ENCODE results near the gene ZNF792.
"Not testable (repeated sequence)": the region's sequence is repeated elsewhere in the genome, so short reads cannot be mapped to it uniquely, and the experiment has no call there.

The ZNF792 gene

GRCh38 chr19:34963573-34964406, at the start of gene ZNF792:
Gene ZNF792, minus strand, starts transcription at chr19:34964229. Its CDS starts 567 bp downstream, at chr19:34963662.
- no peaks in the 10 kb centered on the region for H4K20me1 ChIP-seq
- TF ChIP-seq Cebpa-rat (IDR thresholded peaks at IDR 0.05) = no peak
- H3K27me3 ChIP-seq = 0 out of 2 replicates have a peak, but pooled peaks cover 8% of the 10 kb centered on the region
- H3K36me3 ChIP-seq = peaks cover 35% of the 10 kb centered on the region
- peak within 1 kb of the TSS; percentile 92 for H3K4me3 ChIP-seq
- peak within 1 kb of the TSS; percentile 88 for H3K27ac ChIP-seq
- H3K9ac ChIP-seq = peak within 1 kb of the TSS; percentile 88
- H3K4me1 ChIP-seq = peaks cover 16% of the 10 kb centered on the region
- H3K4me2 ChIP-seq = peak within 1 kb of the TSS; percentile 89
- H3K9me3 ChIP-seq = peaks cover 77% of the 10 kb centered on the region

DNA sequence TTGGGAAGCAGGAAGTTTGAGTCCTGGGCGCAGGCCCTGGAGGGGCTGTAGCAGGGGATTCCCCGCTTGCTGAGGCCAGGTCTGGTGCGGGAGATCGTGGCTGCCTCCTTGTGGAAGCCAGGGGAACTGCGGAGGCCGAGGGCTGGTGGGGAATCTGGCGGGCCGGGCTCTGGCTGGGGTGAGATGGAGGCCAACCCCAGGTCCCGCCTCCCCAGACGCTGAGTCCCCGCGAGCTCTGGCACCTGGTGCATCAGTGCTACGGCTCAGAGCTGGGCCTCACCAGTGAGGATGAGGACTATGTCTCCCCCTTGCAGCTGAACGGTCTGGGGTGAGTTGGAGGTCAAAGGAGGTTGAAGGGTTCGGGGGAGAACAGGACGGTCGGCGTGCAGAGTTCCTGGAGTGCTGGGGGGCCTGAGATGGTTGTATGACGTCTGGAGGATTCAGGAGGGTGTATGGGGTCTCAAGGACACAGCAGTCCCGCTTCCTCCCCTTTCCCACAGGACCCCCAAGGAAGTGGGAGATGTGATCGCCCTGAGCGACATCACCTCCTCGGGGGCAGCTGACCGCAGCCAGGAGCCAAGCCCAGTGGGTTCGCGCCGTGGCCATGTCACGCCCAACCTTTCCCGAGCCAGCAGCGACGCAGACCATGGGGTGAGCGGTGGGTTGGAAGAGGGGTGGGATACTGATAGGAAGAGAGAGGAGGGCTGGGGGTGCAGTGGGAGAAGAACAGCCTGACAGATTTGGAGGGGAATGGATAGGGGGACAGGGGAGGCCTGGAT, 49.2 kb upstream of the ZNF792 start:
- peak overlapping the region; percentile 66 for H3K4me2 ChIP-seq
- peak overlapping the region; percentile 64 for H3K9ac ChIP-seq
- no peak for TF ChIP-seq Cebpa-rat (IDR thresholded peaks at IDR 0.05)
- peaks cover 94% of the 10 kb centered on the region for H4K20me1 ChIP-seq
- H3K4me3 ChIP-seq = no peak overlapping the region
- H3K4me1 ChIP-seq = peaks cover 81% of the 10 kb centered on the region
- H3K27ac ChIP-seq = peak overlapping the region; percentile 64
- no peaks in the 10 kb centered on the region for H3K9me3 ChIP-seq
- peaks cover 100% of the 10 kb centered on the region for H3K36me3 ChIP-seq
- H3K27me3 ChIP-seq = no peaks in the 10 kb centered on the region

- Histone ChIP-seq H3K27me3 (no peaks in the 10 kb centered on the region), H3K36me3 (peaks cover 100% of the 10 kb centered on the region), H3K4me2 (peak overlapping the region; percentile 39), H3K9ac (0 out of 2 replicates have a peak overlapping the region, but pooled peaks have one; percentile 24), H3K9me3 (no peaks in the 10 kb centered on the region), H3K27ac (peak overlapping the region; percentile 58), H4K20me1 (peaks cover 96% of the 10 kb centered on the region), H3K4me1 (peaks cover 73% of the 10 kb centered on the region), H3K4me3 (no peak overlapping the region)
- no peak for TF ChIP-seq Cebpa-rat (IDR thresholded peaks at IDR 0.05)
These were observed 48.0 kb upstream of the ZNF792 start for GRCh38 chr19:35011737-35012682.

GRCh38 chr19:35011091-35011689, 47.2 kb upstream of the ZNF792 start:
- TF ChIP-seq Cebpa-rat (IDR thresholded peaks at IDR 0.05) = no peak

GRCh38 chr19:35009424-35010415, 45.7 kb upstream of the ZNF792 start:
- peaks cover 100% of the 10 kb centered on the region for H4K20me1 ChIP-seq
- no peak overlapping the region for H3K27ac ChIP-seq
- no peak overlapping the region; the same call in 1 of the 2 replicates for H3K4me2 ChIP-seq
- peaks cover 98% of the 10 kb centered on the region for H3K36me3 ChIP-seq
- H3K9ac ChIP-seq = no peak overlapping the region
- H3K27me3 ChIP-seq = no peaks in the 10 kb centered on the region
- peaks cover 52% of the 10 kb centered on the region for H3K4me1 ChIP-seq
- no peak for TF ChIP-seq Cebpa-rat (IDR thresholded peaks at IDR 0.05)
- H3K4me3 ChIP-seq = no peak overlapping the region
- H3K9me3 ChIP-seq = no peaks in the 10 kb centered on the region

More at GRCh38 chr19:35011091-35011689, 47.2 kb upstream of the ZNF792 start:
- Histone ChIP-seq H3K9ac (0 out of 2 replicates have a peak overlapping the region, but pooled peaks have one; percentile 24), H4K20me1 (peaks cover 100% of the 10 kb centered on the region), H3K4me3 (no peak overlapping the region), H3K27me3 (no peaks in the 10 kb centered on the region), H3K4me1 (peaks cover 65% of the 10 kb centered on the region), H3K27ac (peak overlapping the region; percentile 58), H3K36me3 (peaks cover 100% of the 10 kb centered on the region), H3K9me3 (no peaks in the 10 kb centered on the region), H3K4me2 (peak overlapping the region; percentile 39)

GRCh38 chr19:35008891-35009341, 44.9 kb upstream of the ZNF792 start:
- Histone ChIP-seq H3K9me3 (no peaks in the 10 kb centered on the region), H3K9ac (peak overlapping the region; percentile 19; the same call in 1 of the 2 replicates), H3K4me1 (peaks cover 52% of the 10 kb centered on the region), H3K27ac (no peak overlapping the region), H3K4me3 (no peak overlapping the region), H3K4me2 (no peak overlapping the region), H3K27me3 (no peaks in the 10 kb centered on the region), H3K36me3 (peaks cover 98% of the 10 kb centered on the region), H4K20me1 (peaks cover 100% of the 10 kb centered on the region)
- no peak for TF ChIP-seq Cebpa-rat (IDR thresholded peaks at IDR 0.05)

GRCh38 chr19:35007427-35007826, 43.4 kb upstream of the ZNF792 start:
- H3K27me3 ChIP-seq, H3K4me2 ChIP-seq, H3K27ac ChIP-seq, H3K9me3 ChIP-seq, H3K9ac ChIP-seq, H3K4me3 ChIP-seq: not testable (repeated sequence)
- H4K20me1 ChIP-seq = peaks cover 100% of the 10 kb centered on the region
- H3K36me3 ChIP-seq = peaks cover 96% of the 10 kb centered on the region
- peaks cover 52% of the 10 kb centered on the region for H3K4me1 ChIP-seq

DNA sequence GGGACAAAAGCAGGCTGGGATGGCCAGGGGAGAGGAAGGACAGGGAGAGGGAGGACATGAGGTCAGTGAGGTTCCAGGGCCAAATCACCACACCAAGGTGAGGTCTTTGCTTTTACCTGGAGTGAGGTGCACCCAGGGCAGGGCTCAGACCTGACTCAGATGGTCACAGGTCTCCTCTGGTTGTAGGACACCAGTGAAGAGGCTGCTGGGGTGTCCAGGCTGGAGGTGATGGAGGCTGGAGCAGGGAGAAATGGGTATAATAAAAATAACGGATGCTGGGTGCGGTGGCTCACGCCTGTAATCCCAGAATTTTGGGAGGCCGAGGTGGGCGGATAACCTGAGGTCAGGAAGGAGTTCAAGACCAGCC, 43.0 kb upstream of the ZNF792 start:
- no peak overlapping the region for H3K4me2 ChIP-seq
- no peak overlapping the region for H3K9ac ChIP-seq
- H3K27me3 ChIP-seq = no peaks in the 10 kb centered on the region
- H3K36me3 ChIP-seq = peaks cover 96% of the 10 kb centered on the region
- no peak overlapping the region for H3K27ac ChIP-seq
- H3K4me1 ChIP-seq = peaks cover 52% of the 10 kb centered on the region
- peaks cover 100% of the 10 kb centered on the region for H4K20me1 ChIP-seq
- no peak for TF ChIP-seq Cebpa-rat (IDR thresholded peaks at IDR 0.05)
- no peaks in the 10 kb centered on the region for H3K9me3 ChIP-seq
- H3K4me3 ChIP-seq = no peak overlapping the region

All from BLaER1 (cell line).